ENCODE data around the gene ANKRD44.

ANKRD44 gene

DNA sequence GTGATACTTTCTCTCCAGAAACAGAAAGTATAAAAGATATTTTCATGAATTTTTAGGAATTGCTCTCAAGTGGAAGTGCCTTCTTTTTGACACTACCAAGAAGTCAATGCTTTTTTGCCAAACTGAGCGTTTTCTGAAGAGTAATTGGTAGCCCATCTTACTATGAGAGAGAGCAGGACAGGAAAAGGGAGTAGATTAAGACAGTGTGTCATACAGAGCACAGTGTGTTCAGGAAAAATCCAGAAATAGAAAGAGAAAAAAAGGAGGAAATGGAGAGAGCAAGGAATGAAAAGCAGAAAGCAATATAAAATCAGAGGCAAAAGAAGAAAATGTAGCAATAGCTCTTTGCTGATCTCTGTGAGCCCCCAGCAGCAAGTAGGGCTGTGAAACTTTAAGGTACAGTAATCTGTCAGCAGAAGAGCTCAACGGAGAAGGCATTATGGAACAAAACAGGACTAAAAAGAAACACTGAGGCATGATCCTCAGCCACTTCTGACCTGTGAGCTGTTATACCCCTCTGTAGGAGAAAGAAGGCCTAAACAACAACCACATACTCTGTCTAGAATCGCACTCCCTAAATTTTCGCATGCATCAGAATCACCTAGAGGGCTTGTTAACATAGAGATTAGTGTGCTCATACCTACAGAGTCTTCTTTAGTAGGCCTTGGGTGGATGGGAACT lies 369.0 kb downstream of the ANKRD44 start:
- ChIA-PET CTCF (interaction anchor here (0.7 to 1.9 kb wide), 2 partner anchors 11 to 21 kb away, joined by 3 to 10 read pairs; no protein-coding TSS in a partner anchor), POLR2A (no interaction called here)
- TF ChIP-seq, protein P1, sequence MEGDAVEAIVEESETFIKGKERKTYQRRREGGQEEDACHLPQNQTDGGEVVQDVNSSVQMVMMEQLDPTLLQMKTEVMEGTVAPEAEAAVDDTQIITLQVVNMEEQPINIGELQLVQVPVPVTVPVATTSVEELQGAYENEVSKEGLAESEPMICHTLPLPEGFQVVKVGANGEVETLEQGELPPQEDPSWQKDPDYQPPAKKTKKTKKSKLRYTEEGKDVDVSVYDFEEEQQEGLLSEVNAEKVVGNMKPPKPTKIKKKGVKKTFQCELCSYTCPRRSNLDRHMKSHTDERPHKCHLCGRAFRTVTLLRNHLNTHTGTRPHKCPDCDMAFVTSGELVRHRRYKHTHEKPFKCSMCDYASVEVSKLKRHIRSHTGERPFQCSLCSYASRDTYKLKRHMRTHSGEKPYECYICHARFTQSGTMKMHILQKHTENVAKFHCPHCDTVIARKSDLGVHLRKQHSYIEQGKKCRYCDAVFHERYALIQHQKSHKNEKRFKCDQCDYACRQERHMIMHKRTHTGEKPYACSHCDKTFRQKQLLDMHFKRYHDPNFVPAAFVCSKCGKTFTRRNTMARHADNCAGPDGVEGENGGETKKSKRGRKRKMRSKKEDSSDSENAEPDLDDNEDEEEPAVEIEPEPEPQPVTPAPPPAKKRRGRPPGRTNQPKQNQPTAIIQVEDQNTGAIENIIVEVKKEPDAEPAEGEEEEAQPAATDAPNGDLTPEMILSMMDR (IDR thresholded peaks at IDR 0.05; ENCODE audit: control extremely low read depth, extremely low read depth, low read depth, missing control alignments) = no peak
- DNase-seq (ENCODE audit: extremely low spot score) = no peak

DNA sequence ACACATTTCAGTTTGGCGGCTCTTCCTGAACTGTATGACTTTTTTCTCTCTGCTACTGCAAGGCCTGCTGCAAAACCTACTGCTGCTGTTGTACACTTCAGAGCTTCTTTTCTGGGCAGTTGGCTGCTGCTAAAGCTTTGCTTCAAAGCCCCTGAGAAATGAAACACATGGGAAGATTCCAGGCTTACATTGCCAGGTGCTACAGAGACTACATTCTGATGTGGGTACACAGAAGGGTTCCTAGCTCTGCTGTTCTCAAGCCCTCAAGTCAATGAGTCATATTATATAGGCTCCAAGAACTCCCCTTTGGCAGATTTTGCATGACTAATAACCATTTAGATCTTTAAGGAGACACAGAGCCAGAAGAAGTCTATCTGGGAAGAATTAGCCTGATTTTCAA lies 371.2 kb downstream of the ANKRD44 start:
- CTCF ChIA-PET = interaction anchor here (0.9 to 1.5 kb wide), 3 partner anchors 10 to 189 kb away, joined by 3 read pairs; no protein-coding TSS in a partner anchor
- POLR2A ChIA-PET = no interaction called here
- TF ChIP-seq, protein P1 (IDR thresholded peaks at IDR 0.05; ENCODE audit: control extremely low read depth, extremely low read depth, low read depth, missing control alignments) = no peak
- DNase-seq (ENCODE audit: extremely low spot score) = no peak
